Stimulated activated CD8-positive, alpha-beta memory T cell treated with anti-CD3 and anti-CD28 coated beads, Interleukin-7, amount 100 ng/mL, for 4 hours (primary cell): ENCODE results near the gene BLVRB.
"Not testable (repeated sequence)": the region's sequence is repeated elsewhere in the genome, so short reads cannot be mapped to it uniquely, and the experiment has no call there.

ENCODE experiments used
- DNase-seq, 2 donors: peaks; one replicate each; pipeline ENCODE4 v3.0.0-alpha.2; 2020; ENCODE audit warnings: low read depth in 2 of 2

Gene BLVRB

DNA sequence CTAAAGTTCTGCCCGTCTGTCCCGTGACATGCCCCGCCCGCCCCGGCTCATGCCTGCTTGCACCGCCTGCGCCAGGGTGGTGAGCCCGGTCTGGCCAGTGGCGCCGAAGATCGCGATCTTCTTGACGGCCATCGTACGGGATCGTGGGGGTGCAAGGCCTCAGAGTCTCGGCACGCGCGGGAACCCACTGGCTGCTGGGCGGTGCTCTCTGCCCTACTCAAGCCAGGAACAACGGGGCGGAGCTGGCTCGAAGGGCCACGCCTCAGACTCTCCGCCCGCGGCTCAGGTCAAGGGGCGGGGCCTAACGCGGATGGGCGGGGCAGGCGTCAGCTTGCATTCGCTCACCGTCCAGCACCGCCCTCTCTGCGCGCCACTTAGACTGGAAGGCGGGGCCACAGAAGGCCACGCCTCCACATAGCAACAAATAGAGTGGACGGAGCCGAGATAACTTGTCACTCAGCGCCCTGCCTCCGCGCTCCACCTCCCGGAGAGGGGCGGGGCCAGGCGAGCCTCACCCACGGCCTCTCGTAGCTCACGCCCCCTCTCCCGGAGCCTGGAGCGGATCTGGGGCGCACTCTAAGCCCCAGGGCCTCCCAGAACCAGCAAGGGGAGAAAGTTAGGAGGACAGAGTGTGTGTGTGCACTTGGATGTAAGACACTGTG lies at the start of gene BLVRB:
BLVRB (minus strand) TSS at position 189 of the 662 bp plus-strand sequence; CDS start at position 132, 57 bp downstream.
- DNase-seq, result peak; percentile 97 to 98

DNA sequence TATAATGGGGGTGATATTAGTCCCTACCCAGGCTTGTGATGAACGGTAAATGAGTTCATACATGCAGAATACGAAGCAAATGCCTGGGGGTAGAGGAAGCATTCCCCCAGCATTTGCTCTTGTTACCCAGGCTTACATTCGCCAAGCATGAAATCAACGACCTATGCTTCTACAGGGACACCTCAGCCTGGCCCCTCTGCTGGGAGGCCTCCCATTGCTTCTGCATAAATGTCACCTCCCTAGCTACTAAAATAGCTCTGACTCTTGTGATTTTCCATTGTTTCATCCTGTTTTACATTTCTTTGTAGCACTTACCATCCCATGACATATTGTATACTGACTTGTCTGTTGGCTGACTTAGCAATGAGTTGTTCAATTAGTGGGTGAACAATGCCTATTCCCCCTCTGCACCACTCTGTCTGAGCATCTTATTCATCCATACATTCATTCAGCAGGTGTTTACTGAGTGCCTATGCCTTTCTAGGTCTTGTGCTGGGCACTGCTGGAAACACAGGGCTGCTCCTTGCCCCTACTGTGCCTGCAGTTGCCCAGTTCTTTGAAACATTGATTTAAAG lies 48.3 kb upstream of the BLVRB start:
- no peak for DNase-seq

DNA sequence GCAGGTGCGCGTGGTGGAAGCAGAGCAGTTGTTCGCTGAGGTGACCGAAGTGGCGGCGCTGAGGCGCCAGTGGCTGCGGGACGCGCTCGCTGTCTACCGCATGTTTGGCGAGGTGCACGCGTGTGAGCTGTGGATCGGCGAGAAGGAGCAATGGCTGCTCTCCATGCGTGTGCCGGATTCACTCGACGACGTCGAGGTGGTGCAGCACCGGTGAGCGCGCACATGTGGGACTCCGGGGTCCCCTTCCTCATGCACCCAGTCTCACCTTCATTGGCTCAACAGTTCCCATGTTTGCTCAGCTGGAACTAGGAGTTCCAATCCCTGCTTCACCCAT lies 47.8 kb upstream of the BLVRB start:
- no peak for DNase-seq

DNA sequence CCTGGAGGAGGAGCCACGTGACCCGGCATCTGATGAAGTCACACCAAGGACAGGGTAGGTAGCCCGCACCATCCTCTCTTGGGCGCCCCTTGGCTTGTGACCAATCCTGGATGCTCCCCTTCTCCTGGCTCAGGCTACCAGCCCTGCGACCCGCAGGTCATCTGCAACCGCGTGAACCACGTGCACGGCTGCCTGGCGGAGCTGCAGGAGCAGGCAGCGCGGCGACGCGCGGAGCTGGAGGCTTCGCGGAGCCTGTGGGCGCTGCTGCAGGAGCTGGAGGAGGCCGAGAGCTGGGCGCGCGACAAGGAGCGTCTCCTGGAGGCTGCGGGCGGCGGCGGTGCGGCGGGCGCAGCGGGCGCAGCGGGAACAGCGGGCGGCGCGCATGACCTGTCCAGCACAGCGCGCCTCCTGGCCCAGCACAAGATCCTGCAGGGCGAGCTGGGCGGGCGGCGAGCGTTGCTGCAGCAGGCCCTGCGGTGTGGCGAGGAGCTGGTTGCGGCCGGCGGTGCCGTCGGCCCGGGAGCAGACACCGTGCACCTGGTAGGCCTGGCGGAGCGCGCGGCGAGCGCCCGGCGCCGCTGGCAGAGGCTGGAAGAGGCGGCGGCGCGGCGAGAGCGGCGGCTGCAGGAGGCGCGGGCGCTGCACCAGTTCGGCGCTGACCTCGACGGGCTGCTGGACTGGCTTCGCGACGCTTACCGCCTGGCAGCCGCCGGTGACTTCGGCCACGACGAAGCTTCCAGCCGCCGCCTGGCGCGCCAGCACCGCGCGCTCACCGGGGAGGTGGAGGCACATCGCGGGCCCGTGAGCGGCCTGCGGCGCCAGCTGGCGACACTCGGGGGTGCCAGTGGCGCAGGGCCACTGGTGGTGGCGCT lies 47.2 kb upstream of the BLVRB start:
- DNase-seq, result no peak

DNA sequence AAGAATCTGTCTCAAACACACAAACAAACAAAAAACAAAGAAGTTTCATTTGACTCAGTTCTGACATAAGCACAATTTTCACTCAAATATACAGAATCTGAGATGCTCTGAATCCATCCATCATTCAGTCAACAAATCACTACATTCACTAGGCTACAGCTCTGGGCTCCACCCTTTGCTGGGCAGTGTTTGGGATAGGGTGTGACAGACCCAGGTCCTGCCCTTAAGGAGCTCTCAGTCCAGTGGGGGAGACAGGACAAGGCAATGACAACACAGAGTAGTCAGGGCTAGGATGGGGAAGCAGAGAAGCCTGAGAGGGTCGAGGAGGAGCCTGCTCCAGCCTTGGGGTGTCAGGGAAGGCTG lies 46.5 kb upstream of the BLVRB start:
- DNase-seq, result no peak

DNA sequence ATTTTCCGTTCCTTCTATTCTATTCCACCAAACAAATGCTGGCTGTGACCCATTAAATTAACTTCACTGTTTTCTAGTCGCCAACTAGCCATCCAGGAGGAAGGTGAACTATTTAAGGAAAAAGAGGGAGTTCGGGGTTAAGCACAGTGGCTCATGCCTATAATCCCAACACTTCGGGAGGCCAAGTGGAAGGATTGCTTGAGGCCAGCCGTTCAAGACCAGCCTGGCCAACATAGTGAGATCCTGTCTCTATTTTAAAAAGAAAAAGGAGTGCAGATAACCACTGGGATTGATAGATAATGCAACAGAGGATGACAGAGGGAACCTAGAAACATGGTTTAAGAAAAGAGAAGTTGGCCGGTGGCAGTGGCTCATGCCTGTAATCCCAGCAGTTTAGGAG lies 45.9 kb upstream of the BLVRB start:
- no peak for DNase-seq

DNA sequence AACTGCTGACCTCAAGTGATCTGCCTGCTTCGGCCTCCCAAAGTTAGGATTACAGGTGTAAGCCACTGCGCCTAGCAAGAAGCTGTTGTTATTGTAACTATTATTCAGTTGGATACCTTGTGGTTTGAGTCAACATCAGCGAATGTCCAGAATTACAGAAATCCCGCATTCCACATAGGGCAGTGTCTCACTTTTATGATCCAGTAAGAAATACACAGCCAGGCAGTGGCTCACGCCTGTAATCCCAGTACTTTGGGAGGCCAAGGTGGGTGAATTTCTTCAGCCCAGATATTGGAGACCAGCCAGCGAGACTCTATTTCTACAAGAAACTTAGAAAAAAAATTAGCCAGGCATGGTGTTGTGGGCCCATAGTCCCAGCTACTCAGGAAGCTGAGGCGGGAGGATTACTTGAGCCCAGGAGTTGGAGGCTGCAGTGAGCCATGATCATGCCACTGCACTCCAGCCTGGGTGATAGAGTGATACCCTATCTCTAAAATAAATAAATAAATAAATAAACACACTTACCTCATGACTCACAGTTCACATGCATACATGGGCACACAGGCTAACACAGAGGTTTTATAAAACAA lies 45.1 kb upstream of the BLVRB start:
- DNase-seq, result no peak

DNA sequence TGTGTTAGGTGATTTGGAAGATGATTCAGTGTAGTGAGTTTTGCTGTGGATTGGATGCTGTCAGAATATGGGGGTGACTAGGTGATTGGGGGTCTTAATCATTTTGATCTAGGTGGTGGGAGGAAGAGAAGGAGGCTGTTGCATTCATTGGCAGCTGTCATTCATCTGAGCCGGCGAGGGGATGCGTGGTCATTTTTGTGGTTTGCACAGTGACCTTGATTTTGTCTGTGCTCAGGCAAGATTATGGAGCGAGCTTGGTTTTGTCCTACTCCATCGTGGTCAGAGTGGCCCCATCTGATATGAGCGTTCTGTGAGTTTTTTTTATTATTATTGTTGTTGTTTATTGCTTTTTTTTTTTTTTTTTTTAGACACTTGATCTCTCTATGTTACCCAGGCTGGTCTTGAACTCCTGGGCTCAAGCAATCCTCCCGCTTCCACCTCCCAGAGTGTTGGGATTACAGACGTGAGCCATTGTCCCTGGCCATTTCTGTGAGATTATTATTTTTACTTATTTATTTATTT lies 43.3 kb upstream of the BLVRB start:
- DNase-seq, result no peak

DNA sequence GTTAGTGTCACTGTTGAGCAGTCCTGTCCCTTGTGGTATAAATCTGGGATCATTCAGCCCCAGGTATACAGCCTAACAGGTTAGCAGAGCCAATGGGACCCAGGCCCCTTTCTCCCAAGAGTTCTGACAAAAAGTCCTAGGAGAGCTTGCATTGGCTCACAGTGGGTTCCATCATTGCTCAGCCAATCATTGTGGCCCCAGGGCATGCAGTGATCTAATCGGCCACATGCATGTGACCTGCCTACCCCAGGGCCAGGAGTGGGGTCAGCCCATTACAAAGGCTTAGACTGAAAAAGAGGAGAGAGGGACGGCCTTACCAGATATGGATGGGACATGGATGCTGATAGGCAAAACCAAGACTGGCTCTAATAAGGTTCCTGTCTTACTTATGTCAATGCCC lies 42.3 kb upstream of the BLVRB start:
- DNase-seq, result no peak

DNA sequence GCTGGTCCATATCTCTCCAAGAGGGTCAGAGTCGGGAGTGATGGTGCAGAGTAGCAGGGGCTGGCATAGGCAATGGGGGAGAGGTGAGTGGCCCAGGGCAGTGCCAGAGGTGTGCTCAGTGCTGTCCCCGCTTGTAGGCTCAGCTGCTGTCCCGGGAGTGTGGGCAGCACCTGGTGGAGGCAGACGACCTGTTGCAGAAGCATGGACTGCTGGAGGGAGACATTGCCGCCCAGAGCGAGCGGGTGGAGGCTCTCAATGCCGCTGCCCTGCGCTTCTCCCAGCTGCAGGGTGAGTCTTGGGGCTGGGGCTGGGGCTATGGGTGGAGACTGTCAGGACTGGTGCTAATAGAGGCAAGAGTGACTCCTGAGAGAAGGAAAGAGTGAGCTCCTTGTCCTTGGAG lies 40.6 kb upstream of the BLVRB start:
- no peak for DNase-seq

DNA sequence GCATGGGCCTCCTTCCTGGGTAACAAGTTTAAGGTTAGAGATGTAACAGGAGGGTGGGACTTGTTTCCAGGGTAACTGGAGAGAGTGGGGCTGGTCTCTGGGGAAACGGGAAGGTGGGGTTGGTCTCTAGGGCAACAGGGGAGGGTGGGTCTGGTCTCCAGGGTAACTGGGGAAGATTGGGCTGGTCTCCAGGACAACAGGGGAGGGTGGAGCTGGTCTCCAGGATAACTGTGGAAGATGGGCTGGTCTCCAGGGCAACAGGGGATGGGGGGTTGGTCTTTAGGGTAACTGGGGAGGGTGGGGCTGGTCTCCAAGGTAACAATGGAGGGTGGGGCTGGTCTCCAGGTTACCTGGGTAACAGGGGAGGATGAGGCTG lies 37.8 kb upstream of the BLVRB start:
- DNase-seq, result no peak

DNA sequence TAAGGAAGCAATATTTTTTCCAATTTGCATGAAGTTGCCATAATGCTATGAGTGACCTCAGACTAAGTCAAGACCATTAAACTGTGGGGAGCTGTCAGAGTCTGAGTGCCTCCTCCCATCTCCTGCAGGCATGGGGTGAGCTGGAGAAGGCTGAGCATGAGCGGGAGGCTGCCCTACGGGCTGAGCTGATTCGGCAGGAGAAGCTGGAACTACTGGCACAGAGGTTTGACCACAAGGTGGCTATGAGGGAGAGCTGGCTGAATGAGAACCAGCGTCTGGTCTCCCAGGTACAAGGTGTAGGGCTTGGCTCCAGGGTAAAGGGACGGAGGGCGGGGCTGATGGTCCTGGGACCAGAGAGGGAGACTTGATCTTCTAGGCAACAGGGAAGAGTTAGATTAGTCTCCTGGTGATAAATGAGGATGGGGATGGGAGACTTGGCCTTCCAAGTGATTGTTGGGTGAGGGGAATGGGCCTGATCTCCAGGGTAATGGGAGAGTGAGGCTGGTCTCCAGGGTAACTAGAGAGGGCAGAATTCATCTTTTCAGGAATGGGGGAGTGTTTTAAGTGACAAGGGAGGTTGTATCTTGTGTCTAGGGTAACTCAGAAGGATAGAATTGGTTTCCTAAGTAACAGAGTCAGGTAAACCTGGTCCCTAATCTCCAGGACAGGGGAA lies 37.2 kb upstream of the BLVRB start:
- DNase-seq, result no peak

DNA sequence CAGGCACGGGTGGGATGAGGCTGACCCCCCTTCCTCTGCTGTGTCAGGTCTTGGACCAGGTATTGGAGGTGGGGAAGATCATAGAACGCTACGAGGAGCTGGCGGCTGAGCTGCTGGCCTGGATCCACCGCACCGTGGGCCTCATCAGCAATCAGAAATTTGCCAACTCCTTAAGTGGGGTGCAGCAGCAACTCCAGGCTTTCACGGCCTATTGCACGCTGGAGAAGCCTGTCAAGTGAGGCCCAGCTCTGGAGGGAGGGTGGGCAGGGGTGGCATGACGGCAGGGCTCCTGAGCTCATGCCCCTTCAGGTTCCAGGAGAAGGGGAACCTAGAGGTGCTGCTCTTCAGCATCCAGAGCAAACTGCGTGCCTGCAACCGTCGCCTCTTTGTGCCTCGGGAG lies 36.5 kb upstream of the BLVRB start:
- no peak for DNase-seq

DNA sequence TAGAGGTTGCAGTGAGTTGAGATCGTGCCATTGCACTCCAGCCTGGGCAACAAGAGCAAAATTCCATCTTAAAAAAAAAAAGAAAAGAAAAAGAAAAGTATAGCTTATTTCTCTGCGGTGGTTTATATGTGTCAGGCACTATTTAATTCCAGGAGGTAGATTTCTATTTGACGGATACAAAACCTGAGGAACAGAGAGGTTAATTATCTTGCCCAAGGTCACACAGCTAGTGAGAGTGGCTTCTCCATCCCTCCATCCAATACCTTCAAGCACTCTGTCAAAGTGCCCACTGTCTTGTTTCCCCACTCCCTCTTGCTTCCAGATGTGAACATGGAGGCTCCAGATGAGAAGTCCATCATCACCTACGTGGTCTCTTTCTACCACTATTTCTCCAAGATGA lies 36.1 kb upstream of the BLVRB start:
- DNase-seq, result no peak

DNA sequence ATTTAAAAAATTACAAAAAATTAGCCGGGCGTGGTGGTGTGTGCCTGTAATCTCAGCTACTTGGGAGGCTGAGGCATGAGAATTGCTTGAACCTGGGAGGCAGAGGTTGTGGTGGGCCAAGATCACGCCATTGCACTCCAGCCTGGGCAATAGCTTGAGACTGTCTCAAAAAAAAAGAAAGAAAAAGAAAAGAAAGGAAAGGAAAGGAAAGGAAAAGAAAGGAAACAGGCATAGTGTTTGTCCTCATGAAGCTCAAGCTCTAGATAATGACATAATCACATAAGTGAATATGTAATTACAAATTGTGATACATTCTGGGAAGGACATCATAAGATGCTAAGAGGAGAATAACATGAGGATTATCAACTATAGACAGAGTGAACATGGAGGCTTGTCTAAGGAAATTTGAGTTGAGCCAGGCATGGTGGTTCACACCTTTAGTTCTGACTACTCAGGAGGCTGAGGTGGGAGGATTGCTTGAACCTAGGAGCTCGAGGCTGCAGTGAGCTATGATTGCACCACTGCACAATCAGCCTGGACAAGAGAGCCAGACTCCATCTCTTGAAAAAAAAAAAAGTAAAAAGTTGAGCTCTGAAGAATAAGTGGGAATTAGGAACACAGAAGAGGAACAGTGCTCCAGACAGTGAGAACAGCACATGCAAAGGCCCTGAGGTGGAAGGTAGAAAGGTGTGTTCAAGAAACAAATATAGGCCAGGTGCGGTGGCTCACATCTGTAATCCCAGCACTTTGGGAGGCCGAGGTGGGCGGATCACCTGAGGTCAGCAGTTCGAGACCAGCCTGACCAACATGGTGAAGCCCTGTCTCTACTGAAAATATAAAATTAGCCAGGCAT lies 35.4 kb upstream of the BLVRB start:
- DNase-seq, result not testable (repeated sequence)

DNA sequence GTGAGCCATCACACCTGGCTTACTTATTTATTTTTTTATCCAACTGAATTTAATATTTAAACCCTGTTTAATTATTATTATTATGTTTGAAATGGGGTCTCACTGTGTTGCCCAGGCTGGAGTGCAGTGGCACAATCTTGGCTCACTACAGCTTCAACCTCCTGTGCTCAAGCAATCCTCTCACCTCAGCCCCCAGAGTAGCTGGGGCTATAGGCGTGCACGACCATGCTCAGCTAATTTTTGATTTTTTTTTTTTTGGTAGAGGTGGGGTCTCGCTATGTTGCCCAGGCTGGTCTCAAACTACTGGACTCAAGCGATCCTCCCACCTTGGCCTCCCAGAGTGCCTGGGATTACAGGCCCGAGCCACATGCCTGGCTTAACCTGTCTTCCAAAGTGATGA lies 33.8 kb upstream of the BLVRB start:
- DNase-seq, result no peak

DNA sequence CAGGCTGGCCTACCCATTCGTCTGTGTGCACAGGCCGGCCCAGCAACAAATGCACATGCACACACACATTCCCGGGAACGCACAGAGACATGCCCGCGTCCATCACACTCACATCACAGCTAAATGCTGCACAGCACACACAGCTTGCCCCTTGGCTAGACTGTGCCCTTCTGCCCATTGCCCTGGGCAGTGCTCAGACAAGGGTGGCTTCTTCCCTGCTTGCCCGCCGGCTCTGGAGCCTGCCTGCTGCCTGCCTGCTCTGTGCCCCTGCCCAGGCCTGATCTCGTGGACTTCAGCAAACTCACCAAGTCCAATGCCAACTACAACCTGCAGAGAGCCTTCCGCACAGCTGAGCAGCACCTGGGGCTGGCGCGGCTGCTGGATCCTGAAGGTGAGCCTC lies 31.7 kb upstream of the BLVRB start:
- no peak for DNase-seq

DNA sequence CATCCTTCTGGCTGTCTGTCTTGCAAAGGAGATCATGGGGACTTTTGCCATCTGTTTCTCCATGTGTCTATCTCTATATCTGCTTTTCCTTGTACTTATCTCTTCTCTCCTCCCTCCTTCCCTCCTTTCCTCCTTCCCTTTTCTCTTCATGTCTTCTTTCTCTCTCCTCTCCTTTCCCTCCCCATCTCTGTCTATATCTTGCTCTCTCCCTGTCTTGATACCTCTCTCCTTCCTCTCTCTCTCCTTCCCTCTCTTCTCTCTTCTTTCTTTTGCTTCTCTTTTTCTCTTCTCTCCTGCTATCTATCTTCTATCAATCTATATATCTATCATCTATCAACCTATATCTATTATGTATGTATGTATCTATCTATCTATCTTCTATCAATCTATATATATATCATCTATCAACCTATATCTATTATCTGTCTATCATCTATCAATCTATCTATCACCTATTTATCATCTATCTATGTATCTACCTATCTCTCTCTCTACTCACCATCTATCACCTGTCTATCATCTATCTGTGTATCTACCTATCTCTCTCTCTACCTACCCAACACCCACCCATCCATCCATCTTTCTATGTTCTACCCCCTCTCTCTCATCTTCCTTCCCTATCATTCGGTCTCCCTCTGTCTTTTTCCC lies 28.8 kb upstream of the BLVRB start:
- DNase-seq, result no peak

DNA sequence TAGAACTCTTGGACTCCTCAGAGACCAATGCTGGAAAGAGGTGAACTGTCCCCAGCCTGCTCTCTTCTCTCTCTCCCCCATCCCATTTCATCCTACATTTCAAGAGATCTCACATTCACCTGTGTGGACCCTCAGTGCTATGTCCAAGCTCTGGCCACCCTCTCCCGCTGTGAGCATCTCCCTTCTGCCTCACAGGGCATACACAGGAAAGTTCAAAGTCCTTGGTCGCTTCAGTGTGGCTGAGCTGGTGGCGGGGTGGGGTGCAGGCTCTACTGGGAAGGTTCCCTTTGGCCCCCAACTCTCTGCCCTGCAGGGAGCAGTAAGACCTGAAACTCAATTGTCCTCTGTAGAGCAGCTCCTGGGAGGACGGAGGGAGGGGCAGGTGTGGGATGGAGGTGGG lies 28.2 kb upstream of the BLVRB start:
- DNase-seq, result no peak

DNA sequence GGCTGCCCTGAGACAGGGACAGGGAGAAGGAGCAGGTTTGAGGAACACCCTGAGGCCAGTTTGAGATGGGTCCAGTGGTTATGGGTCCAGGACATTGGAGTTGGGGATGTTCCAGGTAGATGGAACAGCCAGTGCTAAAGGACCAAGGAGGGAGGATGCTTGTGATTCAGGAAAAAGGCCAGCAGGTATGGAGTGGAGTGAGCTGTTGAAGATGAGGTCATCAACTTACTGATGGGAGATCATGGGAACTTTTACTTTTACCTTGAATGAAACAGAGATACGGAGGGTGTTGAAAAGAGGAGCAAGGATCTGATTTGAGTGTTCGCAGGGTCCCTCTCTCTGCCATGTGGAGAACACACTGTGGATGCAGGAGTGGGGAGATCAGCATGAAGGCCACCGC lies 26.7 kb upstream of the BLVRB start:
- DNase-seq, result no peak

DNA sequence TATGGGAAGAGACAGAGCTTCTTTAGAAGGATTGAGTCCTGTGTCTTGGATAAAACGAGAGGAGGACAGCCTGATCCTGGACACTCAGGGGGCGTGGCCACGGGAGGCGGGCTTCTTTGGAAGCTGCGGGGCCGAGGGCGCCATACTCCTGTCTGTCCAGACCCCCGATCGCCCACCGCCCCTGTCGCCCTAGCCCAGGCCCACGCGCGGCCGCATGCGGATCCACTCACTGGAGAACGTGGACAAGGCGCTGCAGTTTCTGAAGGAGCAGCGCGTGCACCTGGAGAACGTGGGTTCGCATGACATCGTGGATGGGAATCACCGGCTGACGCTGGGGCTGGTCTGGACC lies 24.3 kb upstream of the BLVRB start:
- DNase-seq, result no peak
